Fibroblast of mammary gland (primary cell): ENCODE measurements around the gene CLDN7.

Experiments
- DNase-seq: peaks from one replicate; pipeline ENCODE4 v3.0.0-alpha.2; 2010; ENCODE audit warnings: low read depth
- H3K4me3 ChIP-seq: 2 replicates; pipeline ENCODE4 v1.5.1; 2011; ENCODE audit warnings: low read depth, mild to moderate bottlenecking, low read length, moderate library complexity; ENCODE audit not compliant: control insufficient read depth
- TF ChIP-seq, protein P1 (sequence below): conservative IDR thresholded peaks from 2 replicates; pipeline ENCODE4 v1.5.1; 2011; ENCODE audit warnings: low read depth, low read length, inconsistent platforms; ENCODE audit not compliant: control insufficient read depth, insufficient read depth

The CLDN7 gene

DNA sequence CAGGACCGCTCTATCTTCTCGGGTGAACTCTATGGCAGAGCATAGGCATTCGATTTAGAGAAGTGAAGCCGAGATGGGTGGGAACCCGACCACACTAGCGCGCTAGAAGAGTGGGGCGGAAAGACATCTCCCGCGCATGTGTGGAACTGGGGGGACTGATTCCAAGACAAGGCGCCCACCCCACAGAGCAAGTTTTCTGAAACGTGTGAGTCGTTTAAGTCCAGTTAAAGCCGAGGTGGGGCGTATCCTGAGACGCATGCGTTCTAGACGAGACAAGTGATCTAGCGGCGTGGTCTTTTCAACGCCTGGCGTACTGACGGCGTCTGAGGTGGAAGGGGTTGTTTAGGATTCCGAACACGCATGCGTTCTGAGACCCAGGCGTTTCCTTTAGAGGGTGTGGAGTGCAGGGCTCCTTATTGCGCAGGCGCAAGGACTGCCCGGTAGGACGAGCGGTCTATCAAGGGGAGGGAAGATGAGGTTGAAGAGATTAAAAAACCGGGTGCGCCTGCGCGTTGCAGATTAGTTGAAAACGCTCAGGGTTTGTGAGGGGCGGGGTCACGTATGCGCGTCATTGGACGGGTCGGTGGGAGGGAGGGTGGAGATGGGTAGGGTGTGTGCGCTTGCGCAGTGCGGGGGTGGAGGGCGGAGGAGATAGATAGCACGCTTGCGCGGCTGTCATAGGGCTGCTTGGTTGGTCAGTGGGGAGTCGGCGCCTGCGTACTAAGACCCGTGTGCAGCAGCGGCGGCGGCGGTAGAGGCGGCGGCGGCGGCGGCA is 44.8 kb upstream of the CLDN7 start, which contains the start of gene EIF5A:
Gene EIF5A, plus strand, starts transcription at position 718 of the 775 bp plus-strand sequence. CDS start 2,008 bp downstream, outside the sequence.
- peak within 1 kb of the TSS; percentile 100 for H3K4me3 ChIP-seq
- peak; percentile 100 for DNase-seq
- TF ChIP-seq, protein P1, sequence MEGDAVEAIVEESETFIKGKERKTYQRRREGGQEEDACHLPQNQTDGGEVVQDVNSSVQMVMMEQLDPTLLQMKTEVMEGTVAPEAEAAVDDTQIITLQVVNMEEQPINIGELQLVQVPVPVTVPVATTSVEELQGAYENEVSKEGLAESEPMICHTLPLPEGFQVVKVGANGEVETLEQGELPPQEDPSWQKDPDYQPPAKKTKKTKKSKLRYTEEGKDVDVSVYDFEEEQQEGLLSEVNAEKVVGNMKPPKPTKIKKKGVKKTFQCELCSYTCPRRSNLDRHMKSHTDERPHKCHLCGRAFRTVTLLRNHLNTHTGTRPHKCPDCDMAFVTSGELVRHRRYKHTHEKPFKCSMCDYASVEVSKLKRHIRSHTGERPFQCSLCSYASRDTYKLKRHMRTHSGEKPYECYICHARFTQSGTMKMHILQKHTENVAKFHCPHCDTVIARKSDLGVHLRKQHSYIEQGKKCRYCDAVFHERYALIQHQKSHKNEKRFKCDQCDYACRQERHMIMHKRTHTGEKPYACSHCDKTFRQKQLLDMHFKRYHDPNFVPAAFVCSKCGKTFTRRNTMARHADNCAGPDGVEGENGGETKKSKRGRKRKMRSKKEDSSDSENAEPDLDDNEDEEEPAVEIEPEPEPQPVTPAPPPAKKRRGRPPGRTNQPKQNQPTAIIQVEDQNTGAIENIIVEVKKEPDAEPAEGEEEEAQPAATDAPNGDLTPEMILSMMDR: no peak

DNA sequence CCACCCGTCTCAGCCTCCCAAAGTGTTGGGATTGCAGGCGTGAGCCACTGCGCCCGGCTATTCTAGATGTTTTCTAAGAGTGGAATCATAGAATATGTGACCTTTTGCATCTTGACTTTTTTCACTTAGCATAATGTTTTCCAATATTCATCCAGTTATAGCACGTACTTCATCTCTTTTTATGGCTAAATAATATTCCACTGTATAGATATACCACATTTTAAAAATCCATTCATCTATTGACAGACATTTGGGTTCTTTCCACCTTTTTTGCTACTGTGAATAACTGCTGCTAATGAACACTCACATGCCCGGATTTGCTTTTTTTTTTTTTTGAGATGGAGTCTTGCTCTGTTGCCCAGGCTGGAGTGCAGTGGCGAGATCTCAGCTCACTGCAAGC is 41.9 kb upstream of the CLDN7 start:
- TF ChIP-seq, protein P1: no peak
- no peak for DNase-seq
- H3K4me3 ChIP-seq: no peak overlapping the region

DNA sequence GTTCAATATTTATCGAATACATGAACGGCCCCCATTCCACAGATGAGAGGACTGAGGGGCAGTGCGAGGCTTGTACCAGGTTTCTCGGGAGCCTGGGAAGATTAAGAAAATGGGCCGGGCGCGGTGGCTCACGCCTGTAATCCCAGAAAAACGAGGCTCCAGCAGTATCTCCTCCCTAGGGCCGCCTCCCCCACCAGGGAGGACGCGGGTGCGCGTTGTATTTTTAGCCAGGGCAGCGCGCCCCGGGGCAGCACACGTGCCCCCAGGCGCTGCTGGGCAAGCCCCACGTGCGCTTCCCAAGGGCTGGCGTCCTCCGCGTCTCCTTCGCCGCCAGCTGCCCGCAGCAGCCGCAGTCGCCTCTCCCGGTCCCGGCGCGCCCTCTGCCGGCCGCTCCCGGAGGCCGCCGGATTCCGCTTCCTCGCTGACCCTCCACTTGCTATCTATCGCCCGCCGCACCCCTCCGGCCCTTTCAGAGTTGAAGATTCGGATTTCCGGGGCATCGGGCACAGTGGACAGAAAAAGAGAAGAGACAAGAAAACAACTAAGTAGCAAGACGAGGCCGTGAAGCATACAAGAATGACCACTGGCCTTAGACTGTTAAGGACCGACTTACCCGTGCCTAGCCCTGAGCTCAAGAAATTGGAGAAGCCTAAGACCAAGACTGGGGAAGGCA is 34.0 kb upstream of the CLDN7 start:
- TF ChIP-seq, protein P1: peak; percentile 39
- peak; percentile 70 for DNase-seq
- H3K4me3 ChIP-seq: no peak overlapping the region

DNA sequence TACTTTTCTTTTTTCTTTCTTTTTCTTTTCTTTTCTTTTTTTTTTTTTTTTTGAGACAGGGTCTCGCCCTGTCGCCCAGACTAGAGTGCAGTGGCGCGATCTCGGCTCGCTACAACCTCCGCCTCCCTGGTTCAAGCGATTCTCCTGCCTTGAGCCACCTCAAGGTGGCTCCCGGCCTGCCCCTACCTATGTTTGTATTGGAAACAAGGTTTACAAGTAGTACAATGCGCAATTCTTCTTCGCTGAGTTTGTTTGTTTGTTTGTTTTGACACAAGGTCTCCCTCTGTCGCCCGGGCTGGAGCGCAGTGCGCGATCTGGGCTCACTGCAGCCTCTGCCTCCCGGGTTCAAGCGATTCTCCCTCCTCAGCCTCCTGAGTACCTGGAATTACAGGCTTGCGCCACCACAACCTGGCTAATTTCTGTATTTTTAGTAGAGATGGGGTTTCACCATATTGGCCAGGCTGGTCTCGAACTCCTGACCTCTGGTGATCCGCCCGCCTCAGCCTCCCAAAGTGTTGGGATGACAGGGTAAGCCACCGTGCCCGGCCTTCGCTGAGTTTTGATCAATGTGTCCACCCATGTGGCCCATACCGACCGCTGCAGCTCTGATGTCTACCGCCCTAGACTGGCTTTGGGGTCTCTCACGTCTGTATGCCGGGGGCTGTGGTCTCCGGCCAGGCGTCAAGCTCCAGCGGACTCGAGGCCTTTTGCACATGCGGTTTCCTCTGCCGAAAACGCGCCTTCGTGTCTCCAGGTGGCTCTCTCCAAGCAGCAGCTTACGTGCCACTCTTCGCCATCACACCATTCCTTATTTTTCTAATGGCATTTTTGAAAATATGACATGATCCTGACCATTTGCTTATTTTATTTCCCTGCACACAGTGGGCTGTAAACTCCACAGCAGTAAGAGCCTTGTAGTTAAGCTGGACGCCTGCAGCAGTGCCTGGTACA is 33.2 kb upstream of the CLDN7 start:
- H3K4me3 ChIP-seq: no peak overlapping the region
- TF ChIP-seq, protein P1: no peak
- DNase-seq: no peak

DNA sequence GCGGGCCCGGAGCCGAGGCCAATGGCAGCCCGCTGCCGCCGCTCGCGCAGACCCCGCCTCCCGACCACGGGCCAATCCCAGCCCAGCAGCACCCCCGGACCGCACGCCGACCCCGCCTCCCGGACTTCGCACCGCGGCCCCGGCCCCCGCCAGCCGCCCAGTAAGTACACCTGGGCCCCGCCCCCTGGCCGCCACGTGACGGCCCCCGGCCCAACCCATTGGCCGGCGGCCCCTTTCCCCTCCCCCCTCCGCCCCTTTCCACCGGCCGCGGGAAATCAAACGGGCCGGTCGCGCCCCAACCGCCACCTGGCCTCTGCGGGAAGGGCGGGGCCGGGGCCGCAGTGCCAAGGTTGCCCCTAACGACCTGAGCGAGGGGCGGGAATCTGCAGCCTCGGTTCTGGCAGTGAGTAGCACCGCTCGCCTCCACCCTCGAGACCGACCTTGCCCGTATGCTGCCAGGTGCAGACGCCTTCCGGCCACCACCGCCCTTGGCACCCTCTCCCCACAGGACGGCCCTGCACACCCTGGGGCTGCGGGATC is 32.4 kb upstream of the CLDN7 start, which contains the start of gene YBX2:
Gene YBX2, minus strand, starts transcription at position 26 of the 540 bp plus-strand sequence. CDS start 139 bp downstream, outside the sequence.
- TF ChIP-seq, protein P1: no peak
- H3K4me3 ChIP-seq: no peak within 1 kb of the TSS
- DNase-seq: no peak
